GM06990 (cell line): Measurements from ENCODE around the gene LAMC2.

Source experiments
- DNase-seq: peaks from one replicate; pipeline ENCODE4 v3.0.0-alpha.2; 2011; ENCODE audit not compliant: insufficient read length; ENCODE audit errors: extremely low read depth
- H3K27me3 ChIP-seq: replicated peaks from 2 replicates; pipeline ENCODE4 v1.6.0; 2011; ENCODE audit warnings: low read length; ENCODE audit not compliant: control insufficient read depth, insufficient read depth
- H3K36me3 ChIP-seq: 2 replicates; pipeline ENCODE4 v1.5.1; 2011; ENCODE audit warnings: low read length; ENCODE audit not compliant: control insufficient read depth, insufficient read depth
- H3K4me3 ChIP-seq: replicated peaks from 2 replicates; pipeline ENCODE4 v1.5.1; 2011; ENCODE audit warnings: low read depth, mild to moderate bottlenecking, control low read depth, low read length
- CTCF ChIP-seq: IDR thresholded peaks from 2 replicates; pipeline ENCODE4 v1.5.1; 2011; ENCODE audit warnings: low read length, control low read depth, mild to moderate bottlenecking, inconsistent platforms; ENCODE audit not compliant: insufficient read depth, poor library complexity, severe bottlenecking

LAMC2 gene

GRCh38 chr1:183227422-183228346, 41.6 kb downstream of the LAMC2 start:
- Histone ChIP-seq H3K27me3 (no peaks in the 10 kb centered on the region), H3K36me3 (no peaks in the 10 kb centered on the region), H3K4me3 (no peak overlapping the region)
- DNase-seq, result no peak
- TF ChIP-seq CTCF, result peak; percentile 88

DNA sequence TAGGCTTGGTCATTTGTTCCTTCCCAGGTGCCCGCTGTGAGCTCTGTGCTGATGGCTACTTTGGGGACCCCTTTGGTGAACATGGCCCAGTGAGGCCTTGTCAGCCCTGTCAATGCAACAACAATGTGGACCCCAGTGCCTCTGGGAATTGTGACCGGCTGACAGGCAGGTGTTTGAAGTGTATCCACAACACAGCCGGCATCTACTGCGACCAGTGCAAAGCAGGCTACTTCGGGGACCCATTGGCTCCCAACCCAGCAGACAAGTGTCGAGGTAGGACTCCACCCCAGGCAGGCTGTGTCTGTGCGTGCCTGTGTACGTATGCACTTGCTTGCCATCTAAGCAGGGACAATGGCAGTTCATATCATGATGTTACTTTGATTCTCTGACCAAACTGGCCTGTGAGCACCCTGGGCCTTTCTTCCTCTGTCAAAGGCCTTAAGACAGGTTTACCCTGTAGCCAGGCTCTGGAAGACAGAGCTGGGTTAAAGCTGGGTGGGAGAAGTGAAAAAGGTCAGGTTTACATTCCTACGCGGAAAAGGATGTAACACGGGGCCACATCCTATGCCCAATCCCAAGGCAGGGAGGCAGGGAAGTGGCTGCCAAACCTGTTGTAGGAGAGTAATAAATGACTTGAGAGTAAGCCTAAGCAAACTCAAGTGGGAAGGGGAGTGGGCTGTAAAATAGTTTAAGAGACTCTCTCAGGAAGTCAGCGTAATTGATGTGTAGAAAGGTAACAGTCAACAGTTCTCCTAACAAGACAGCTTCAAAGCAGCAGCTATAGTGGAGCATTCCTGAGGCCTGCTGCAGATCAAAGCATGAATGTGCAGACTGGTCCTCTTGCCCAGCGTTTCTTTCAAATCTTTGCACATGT, 42.5 kb downstream of the LAMC2 start:
- Histone ChIP-seq H3K27me3 (no peaks in the 10 kb centered on the region), H3K4me3 (no peak overlapping the region), H3K36me3 (no peaks in the 10 kb centered on the region)
- DNase-seq, result no peak
- TF ChIP-seq CTCF, result no peak

- no peaks in the 10 kb centered on the region for H3K36me3 ChIP-seq
- no peak for TF ChIP-seq CTCF
- no peaks in the 10 kb centered on the region for H3K27me3 ChIP-seq
- H3K4me3 ChIP-seq, result no peak overlapping the region
- DNase-seq, result no peak
Observed at GRCh38 chr1:183230413-183230812, 44.3 kb downstream of the LAMC2 start.

- Histone ChIP-seq H3K36me3 (no peaks in the 10 kb centered on the region), H3K4me3 (no peak overlapping the region), H3K27me3 (no peaks in the 10 kb centered on the region)
- no peak for DNase-seq
- TF ChIP-seq CTCF, result no peak
Observed at GRCh38 chr1:183231545-183231944, 45.5 kb downstream of the LAMC2 start.

DNA sequence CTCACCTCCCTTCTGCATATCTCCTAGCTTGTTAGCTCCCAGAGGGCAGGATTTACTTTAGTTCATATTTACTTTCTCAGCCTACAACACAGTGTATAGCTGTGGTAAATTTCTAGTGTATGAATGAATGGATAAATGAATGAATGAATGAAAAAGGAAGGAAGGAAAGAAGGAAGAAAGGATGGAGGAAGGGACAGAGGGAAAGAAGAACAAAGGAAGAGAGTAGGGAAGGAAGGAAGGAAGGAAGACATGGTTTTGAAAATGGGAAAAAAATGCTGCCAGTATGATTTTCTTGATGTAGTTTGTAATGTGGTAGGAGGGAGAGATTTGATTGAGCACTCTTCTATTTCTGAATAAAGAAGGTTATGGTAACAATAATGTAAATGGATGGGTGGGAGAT, 47.0 kb downstream of the LAMC2 start:
- no peaks in the 10 kb centered on the region for H3K27me3 ChIP-seq
- no peak for DNase-seq
- TF ChIP-seq CTCF, result no peak
- H3K36me3 ChIP-seq, result no peaks in the 10 kb centered on the region
- H3K4me3 ChIP-seq, result no peak overlapping the region
